PFSK-1 (cell line): ENCODE results near the gene CDC37.

Experiments
- FOXP2 ChIP-seq: optimal IDR thresholded peaks from 2 replicates; pipeline ENCODE3; 2011; ENCODE audit warnings: borderline replicate concordance, control low read depth, inconsistent platforms; ENCODE audit not compliant: insufficient read depth; ENCODE audit errors: extremely low read length, extremely low read depth
- POLR2AphosphoS5 ChIP-seq: IDR thresholded peaks from 2 replicates; pipeline ENCODE4 v1.6.1; 2012; ENCODE audit warnings: low read depth, mild to moderate bottlenecking, control low read depth, low read length, moderate library complexity
- REST ChIP-seq, 2 experiments: IDR thresholded peaks; 2 replicates each; pipeline versions ENCODE4 v1.6.1 to v1.8.0; 2011 to 2012; ENCODE audit warnings: low read depth in 2 of 2, low read length in 2 of 2, control low read depth in 1 of 2, inconsistent platforms in 1 of 2, mild to moderate bottlenecking in 1 of 2, moderate library complexity in 1 of 2; ENCODE audit not compliant: insufficient read depth in 1 of 2
- SIN3A ChIP-seq: IDR thresholded peaks from 2 replicates; pipeline ENCODE4 v1.6.1; 2012; ENCODE audit warnings: mild to moderate bottlenecking, low read length, moderate library complexity, borderline replicate concordance; ENCODE audit not compliant: insufficient read depth
- TAF1 ChIP-seq: IDR thresholded peaks from 2 replicates; pipeline ENCODE4 v1.6.1; 2012; ENCODE audit warnings: low read length, control low read depth, borderline replicate concordance; ENCODE audit not compliant: insufficient read depth

GRCh38 chr19:10419646-10420443, 16.5 kb upstream of the CDC37 start:
- TF ChIP-seq SIN3A, result peak; percentile 63
- no peak for TF ChIP-seq REST (IDR thresholded peaks at IDR 0.05; ENCODE audit: insufficient read depth in 1 of 2, low read depth in 2 of 2, low read length in 2 of 2)
- no peak; the same call in 1 of the 2 replicates for TF ChIP-seq TAF1
- TF ChIP-seq POLR2AphosphoS5, result no peak
- no peak for TF ChIP-seq FOXP2
